K562 (cell line): ENCODE measurements around the gene RREB1. TPM values are rescaled to one million over a fixed set of nuclear protein-coding genes. Genes with fewer than 3 reads are reported as not detected.
A peak's percentile ranks its signal among the peaks of the same experiment; 100 is the strongest.

Experiments used
- ATAC-seq: fragments of 200-7000 bp; cut with Tn5 transposase; 3 replicates; pipeline ENCODE4 v1.9.1; 2020; ENCODE audit warnings: moderate library complexity
- BruUV-seq: library from RNA; stranded (reverse); fragments of 400-500 nt; replicated peaks from 2 replicates; lab custom pipeline; 2021; lab: Mats Ljungman, UMichigan
- CTCF ChIA-PET: fragments of 300-600 bp; formaldehyde crosslinking; extraction: SDS; loops from one replicate; lab custom pipeline; 2021; ENCODE audit warnings: low intra/inter-chr PET ratio; lab: Yijun Ruan, JAX
- POLR2A ChIA-PET: fragments of 300-600, 350-650 bp; sonication (Branson Sonifier 250); formaldehyde crosslinking; extraction: SDS; loops from one replicate; lab custom pipeline; 2021; ENCODE audit warnings: antibody characterized with exemption, inconsistent platforms; lab: Yijun Ruan, JAX
- DNase-seq, 4 experiments: peaks; one replicate each; pipeline versions ENCODE4 v3.0.0 to v3.0.0-alpha.2; 2011 to 2018; ENCODE audit warnings: low spot score in 3 of 4, mixed read lengths in 3 of 4; ENCODE audit errors: extremely low read depth in 1 of 4
- FAIRE-seq: peaks from 2 replicates; lab custom pipeline; 2011; peaks lifted over from hg19 to GRCh38; lab: Jason Lieb, UNC
- H2AFZ ChIP-seq: 2 replicates; pipeline ENCODE4 v1.6.0; 2011; ENCODE audit warnings: low read depth, low read length, control low read depth, inconsistent platforms
- H3K27ac ChIP-seq: fragments of 200-600 bp; 3 replicates; pipeline ENCODE4 v1.8.0; 2011; ENCODE audit warnings: low read depth, mild to moderate bottlenecking, control low read depth, inconsistent platforms, low read length, moderate library complexity, mixed read lengths; ENCODE audit errors: extremely low read depth
- H3K27me3 ChIP-seq, 2 experiments: fragments of 300-600 bp in 1 of 2; 2 replicates in 1 of 2; 3 replicates in 1 of 2; pipeline versions ENCODE4 v1.6.0 to v1.8.0; 2011; ENCODE audit warnings: inconsistent platforms in 2 of 2, low read length in 2 of 2, mild to moderate bottlenecking in 1 of 2, mixed read lengths in 1 of 2, moderate library complexity in 1 of 2; ENCODE audit not compliant: control insufficient read depth in 2 of 2, insufficient read depth in 2 of 2
- H3K36me3 ChIP-seq: fragments of 300-600 bp; 3 replicates; pipeline ENCODE4 v1.8.0; 2011; ENCODE audit warnings: mild to moderate bottlenecking, low read length, inconsistent platforms; ENCODE audit not compliant: control insufficient read depth, insufficient read depth
- H3K4me1 ChIP-seq, 2 experiments: fragments of 200-600 bp in 1 of 2; replicated peaks in 1 of 2; 2 replicates in 1 of 2; 3 replicates in 1 of 2; pipeline versions ENCODE4 v1.5.1 to v1.8.0; 2011; ENCODE audit warnings: inconsistent platforms in 2 of 2, low read length in 2 of 2, mild to moderate bottlenecking in 1 of 2, mixed read lengths in 1 of 2, moderate library complexity in 1 of 2; ENCODE audit not compliant: control insufficient read depth in 2 of 2, insufficient read depth in 2 of 2
- H3K4me2 ChIP-seq: 2 replicates; pipeline ENCODE4 v1.6.1; 2011; ENCODE audit warnings: low read length, control low read depth, inconsistent platforms, mixed read lengths; ENCODE audit not compliant: insufficient read depth
- H3K4me3 ChIP-seq: fragments of 200-600 bp; sonication (generic), shearing (Covaris generic); 2 replicates; pipeline ENCODE4 v1.5.1; 2016; ENCODE audit warnings: control low read depth, inconsistent platforms
- H3K79me2 ChIP-seq: fragments of 200-600 bp; 3 replicates; pipeline ENCODE4 v1.8.0; 2011; ENCODE audit warnings: low read length, inconsistent platforms; ENCODE audit not compliant: control insufficient read depth, insufficient read depth
- H3K9ac ChIP-seq, 2 experiments: 2 replicates each; pipeline versions ENCODE4 v1.6.0 to v1.6.1; 2011; ENCODE audit warnings: low read depth in 2 of 2, low read length in 2 of 2, control low read depth in 1 of 2, inconsistent platforms in 1 of 2, mild to moderate bottlenecking in 1 of 2, mixed read lengths in 1 of 2; ENCODE audit not compliant: insufficient read depth in 1 of 2
- H3K9me1 ChIP-seq: one replicate; pipeline ENCODE4 v1.6.0; 2011; ENCODE audit warnings: inconsistent platforms, mild to moderate bottlenecking, low read length, moderate library complexity; ENCODE audit not compliant: control insufficient read depth, insufficient read depth
- H3K9me3 ChIP-seq: replicated peaks from 2 replicates; pipeline ENCODE4 v1.5.1; 2011; ENCODE audit warnings: low read depth, low read length, inconsistent platforms; ENCODE audit not compliant: control insufficient read depth, insufficient read depth
- H4K20me1 ChIP-seq: replicated peaks from 2 replicates; pipeline ENCODE4 v1.6.1; 2011; ENCODE audit warnings: low read length, inconsistent platforms, mixed read lengths; ENCODE audit not compliant: control insufficient read depth, insufficient read depth
- CBFB ChIP-seq: sonication (generic); formaldehyde crosslinking; IDR thresholded peaks from 2 replicates; pipeline ENCODE4 v1.4.0; 2020; ENCODE audit warnings: mild to moderate bottlenecking, missing genetic modification reagents
- KAT7 ChIP-seq: sonication (generic); formaldehyde crosslinking; IDR thresholded peaks from 2 replicates; pipeline ENCODE4 v1.8.0; 2022; ENCODE audit warnings: missing genetic modification reagents, mild to moderate bottlenecking, borderline replicate concordance
- RBM22 ChIP-seq: fragments of 200-400 bp; formaldehyde crosslinking; IDR thresholded peaks from 2 replicates; pipeline ENCODE4 v1.6.1; 2018; ENCODE audit warnings: low read length, low read depth; ENCODE audit not compliant: poor library complexity, severe bottlenecking
- TFE3 ChIP-seq: fragments of 450-650 bp; formaldehyde crosslinking; IDR thresholded peaks from 2 replicates; pipeline ENCODE4 v1.4.0; 2020; ENCODE audit warnings: mild to moderate bottlenecking, mixed read lengths
- ZBTB8A ChIP-seq: fragments of 450-650 bp; IDR thresholded peaks from 2 replicates; pipeline ENCODE4 v1.6.1; 2018; ENCODE audit warnings: mild to moderate bottlenecking, moderate library complexity; ENCODE audit not compliant: partially characterized antibody
- ZNF316 ChIP-seq: fragments of 450-650 bp; IDR thresholded peaks from 2 replicates; pipeline ENCODE4 v1.6.1; 2016
- WGBS: fragments of 100-300 bp; shearing (Covaris generic); methylation state at CpG from one replicate; pipeline ENCODE4 v1.1.6; 2016; ENCODE audit warnings: low coverage, mixed read lengths; ENCODE audit not compliant: insufficient coverage; ENCODE audit errors: missing lambda C conversion rate; 5-methylcytosine and 5-hydroxymethylcytosine counted together
- in situ Hi-C: fragments of 300-500 bp; cut with MboI; formaldehyde crosslinking; loops from 4 replicates; pipeline ENCODE4 v1.15.0; 2018; ENCODE audit warnings: inconsistent platforms, mixed read lengths
- intact Hi-C: fragments of 100-400 bp; cut with micrococcal nuclease; formaldehyde crosslinking; loops from 2 replicates; pipeline ENCODE4 v1.14.2; 2022
- polyA plus RNA-seq, 8 experiments: library from polyadenylated mRNA; depleted of rRNA in 4 of 8; stranded (reverse) in 5 of 8; unstranded in 3 of 8; fragments of >200 nt; fragmentation: Nextera tagmentation in 2 of 8; fragmentation: Illumina TruSeq in 1 of 8; extraction: Ambion mirVana in 2 of 8; extraction: Trizol in 1 of 8; gene quantifications; 2 replicates each; pipeline versions ENCODE4 v1.2.1 to v1.2.3, GENCODE V29; 2011 to 2014; ENCODE audit warnings: inconsistent platforms in 1 of 8, missing spikeins in 1 of 8
- total RNA-seq, 7 experiments: library from RNA; depleted of rRNA in 6 of 7; stranded (reverse); fragments of >200 nt in 6 of 7; fragmentation: Illumina TruSeq in 2 of 7; extraction: Trizol in 2 of 7; gene quantifications; 2 replicates each; pipeline versions ENCODE4 v1.2.1 to v1.2.3, GENCODE V29; 2011 to 2021; ENCODE audit warnings: low replicate concordance in 1 of 7

Gene RREB1
- total and polyA plus RNA-seq, 9 of the 15 experiments (the other 6 are each of a cell fraction or from before 2014, with no cell fraction given): 3.3 to 64.2 (median 19.3) TPM

GRCh38 chr6:7222197-7222596, 114.4 kb downstream of the RREB1 start:
- FAIRE-seq (no peak), ATAC-seq (no peak), DNase-seq (no peak)
- H3K9me3 ChIP-seq: no peaks in the 10 kb centered on the region
- H3K4me1 ChIP-seq: peaks cover 4 to 5% of the 10 kb centered on the region in 2 experiments; a peak in 4 of 5 replicates
- intact Hi-C loops (no loop called here), in situ Hi-C loops (no loop called here)
- peaks cover 87% of the 10 kb centered on the region for H3K36me3 ChIP-seq
- H3K9ac ChIP-seq: no peak overlapping the region
- H3K79me2 ChIP-seq: peaks cover 13% of the 10 kb centered on the region
- H2AFZ ChIP-seq: no peak overlapping the region
- ChIA-PET POLR2A (no interaction called here), CTCF (no interaction called here)
- H3K4me2 ChIP-seq: no peak overlapping the region
- H3K27ac ChIP-seq: no peak overlapping the region
- no peak overlapping the region for H3K4me3 ChIP-seq
- TSS peak; percentile 6 for BruUV-seq
- TF ChIP-seq RBM22 (no peak), KAT7 (no peak), TFE3 (no peak), ZNF316 (no peak), CBFB (CRISPR knock-in tag) (no peak), ZBTB8A (no peak)
- no peaks in the 10 kb centered on the region for H3K9me1 ChIP-seq
- 95% methylated on average over 5 of the region's 5 CpGs for WGBS
- no peaks in the 10 kb centered on the region for H4K20me1 ChIP-seq
- no peaks in the 10 kb centered on the region for H3K27me3 ChIP-seq
